ENCODE measurements around the gene TGFBRAP1. TPM values are rescaled to one million over a fixed set of nuclear protein-coding genes. Genes with fewer than 3 reads are reported as not detected.

Gene TGFBRAP1
- total and polyA plus RNA-seq, 2 donors from 2014 or later, result 6.7 to 25.8 TPM

GRCh38 chr2:105279126-105279525 is 50.4 kb downstream of the TGFBRAP1 start:
- intact Hi-C loops (cut with DNase I), result no loop called here
- no peak for TF ChIP-seq CTCF (IDR thresholded peaks at IDR 0.05; ENCODE audit: borderline replicate concordance, extremely low read depth, insufficient read depth)
- H3K4me1 ChIP-seq (ENCODE audit: control insufficient read depth in 2 of 3, insufficient read depth in 2 of 3, low read depth in 1 of 3, low read length in 3 of 3), result no peaks in the 10 kb centered on the region
- H3K27me3 ChIP-seq (ENCODE audit: control insufficient read depth, insufficient read depth, low read length), result no peaks in the 10 kb centered on the region
- H3K36me3 ChIP-seq (ENCODE audit: control insufficient read depth in 2 of 3, insufficient read depth in 3 of 3, low read length in 3 of 3), result peaks cover 2 to 50% (median 40%) of the 10 kb centered on the region in 3 donors
- FAIRE-seq, result no peak
- no peak overlapping the region for H3K9ac ChIP-seq (ENCODE audit: low read length in 3 of 3)
- no peak for DNase-seq
- no peaks in the 10 kb centered on the region for H3K9me3 ChIP-seq (ENCODE audit: control insufficient read depth in 2 of 3, insufficient read depth in 1 of 3, low read length in 3 of 3)
- H3K4me3 ChIP-seq (ENCODE audit: low read length in 3 of 3), result no peak overlapping the region
- H3K27ac ChIP-seq (ENCODE audit: low read depth in 2 of 2, low read length in 2 of 2), result no peak overlapping the region

DNA sequence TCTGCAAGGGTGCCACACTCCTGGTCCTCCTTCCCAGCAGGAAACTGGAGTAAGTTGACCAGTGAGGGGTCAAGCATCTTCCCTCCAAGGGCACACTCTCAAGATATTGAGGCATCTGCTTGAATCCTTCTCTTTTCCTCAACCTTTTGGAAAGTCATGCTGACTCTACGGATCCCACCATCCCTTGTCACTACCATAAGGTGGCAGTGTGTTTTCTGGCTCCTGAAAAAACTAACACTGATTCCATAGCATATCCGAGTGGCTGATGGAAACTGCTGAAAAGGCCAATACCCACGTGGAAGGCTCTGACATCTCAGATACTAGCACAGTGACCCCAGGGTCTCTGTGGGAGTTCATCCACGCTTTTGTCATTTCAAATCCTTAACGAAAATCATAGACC is 50.9 kb downstream of the TGFBRAP1 start:
- Histone ChIP-seq H3K4me1 (ENCODE audit: control insufficient read depth in 2 of 3, insufficient read depth in 2 of 3, low read depth in 1 of 3, low read length in 3 of 3) (no peaks in the 10 kb centered on the region), H3K36me3 (ENCODE audit: control insufficient read depth in 2 of 3, insufficient read depth in 3 of 3, low read length in 3 of 3) (peaks cover 2 to 54% (median 42%) of the 10 kb centered on the region in 3 donors), H3K9ac (ENCODE audit: low read length in 3 of 3) (no peak overlapping the region), H3K4me3 (ENCODE audit: low read length in 3 of 3) (no peak overlapping the region), H3K9me3 (ENCODE audit: control insufficient read depth in 2 of 3, insufficient read depth in 1 of 3, low read length in 3 of 3) (no peaks in the 10 kb centered on the region), H3K27ac (ENCODE audit: low read depth in 2 of 2, low read length in 2 of 2) (no peak overlapping the region), H3K27me3 (ENCODE audit: control insufficient read depth, insufficient read depth, low read length) (no peaks in the 10 kb centered on the region)
- intact Hi-C loops (cut with DNase I), result no loop called here
- DNase-seq (no peak), FAIRE-seq (no peak)
- no peak for TF ChIP-seq CTCF (IDR thresholded peaks at IDR 0.05; ENCODE audit: borderline replicate concordance, extremely low read depth, insufficient read depth)

GRCh38 chr2:105274046-105274445 is 55.5 kb downstream of the TGFBRAP1 start:
- Histone ChIP-seq H3K36me3 (ENCODE audit: control insufficient read depth in 2 of 3, insufficient read depth in 3 of 3, low read length in 3 of 3) (peaks cover 5 to 61% (median 43%) of the 10 kb centered on the region in 3 donors), H3K4me3 (ENCODE audit: low read length in 3 of 3) (no peak overlapping the region), H3K27ac (ENCODE audit: low read depth in 2 of 2, low read length in 2 of 2) (no peak overlapping the region), H3K4me1 (ENCODE audit: control insufficient read depth in 2 of 3, insufficient read depth in 2 of 3, low read depth in 1 of 3, low read length in 3 of 3) (no peaks in the 10 kb centered on the region), H3K27me3 (ENCODE audit: control insufficient read depth, insufficient read depth, low read length) (no peaks in the 10 kb centered on the region), H3K9ac (ENCODE audit: low read length in 3 of 3) (no peak overlapping the region), H3K9me3 (ENCODE audit: control insufficient read depth in 2 of 3, insufficient read depth in 1 of 3, low read length in 3 of 3) (no peaks in the 10 kb centered on the region)
- no peak for TF ChIP-seq CTCF (IDR thresholded peaks at IDR 0.05; ENCODE audit: borderline replicate concordance, extremely low read depth, insufficient read depth)
- peak in 1 of 5 donors; percentile 53 for DNase-seq
- intact Hi-C loops (cut with DNase I), result no loop called here
- FAIRE-seq, result no peak

DNA sequence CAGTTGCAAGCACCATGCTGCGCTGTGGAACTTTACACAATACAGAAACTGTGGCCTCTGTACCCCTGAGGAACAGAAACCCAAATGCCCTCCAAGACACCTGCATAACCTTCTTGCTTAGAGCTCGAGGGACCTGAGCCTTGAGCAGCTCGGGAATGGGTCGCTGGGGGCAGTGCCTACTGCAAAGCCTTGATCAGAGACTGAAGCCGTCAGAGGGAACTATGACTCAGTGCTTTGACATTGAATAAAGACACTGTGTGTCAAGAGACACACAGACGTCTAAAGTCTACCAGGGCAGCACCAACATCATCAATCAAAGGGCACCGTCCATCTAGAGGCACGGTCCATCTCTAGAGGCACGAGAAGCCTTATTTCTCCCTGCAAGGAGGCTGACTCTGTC is 57.4 kb downstream of the TGFBRAP1 start:
- intact Hi-C loops (cut with DNase I), result no loop called here
- DNase-seq, result no peak
- H3K9me3 ChIP-seq (ENCODE audit: control insufficient read depth in 2 of 3, insufficient read depth in 1 of 3, low read length in 3 of 3), result no peaks in the 10 kb centered on the region
- no peak overlapping the region for H3K4me3 ChIP-seq (ENCODE audit: low read length in 3 of 3)
- no peak for FAIRE-seq
- TF ChIP-seq CTCF (IDR thresholded peaks at IDR 0.05; ENCODE audit: borderline replicate concordance, extremely low read depth, insufficient read depth), result no peak
- H3K9ac ChIP-seq (ENCODE audit: low read length in 3 of 3), result no peak overlapping the region
- H3K27ac ChIP-seq (ENCODE audit: low read depth in 2 of 2, low read length in 2 of 2), result no peak overlapping the region
- H3K4me1 ChIP-seq (ENCODE audit: control insufficient read depth in 2 of 3, insufficient read depth in 2 of 3, low read depth in 1 of 3, low read length in 3 of 3), result no peaks in the 10 kb centered on the region
- peaks cover 5 to 64% (median 46%) of the 10 kb centered on the region in 3 donors for H3K36me3 ChIP-seq (ENCODE audit: control insufficient read depth in 2 of 3, insufficient read depth in 3 of 3, low read length in 3 of 3)
- no peaks in the 10 kb centered on the region for H3K27me3 ChIP-seq (ENCODE audit: control insufficient read depth, insufficient read depth, low read length)
